Measurements from ENCODE around the gene CHCHD3. TPM values are rescaled to one million over a fixed set of nuclear protein-coding genes. Genes with fewer than 3 reads are reported as not detected.

CHCHD3 gene
- total RNA-seq, 1 donor from 2014 or later = 142 TPM

DNA sequence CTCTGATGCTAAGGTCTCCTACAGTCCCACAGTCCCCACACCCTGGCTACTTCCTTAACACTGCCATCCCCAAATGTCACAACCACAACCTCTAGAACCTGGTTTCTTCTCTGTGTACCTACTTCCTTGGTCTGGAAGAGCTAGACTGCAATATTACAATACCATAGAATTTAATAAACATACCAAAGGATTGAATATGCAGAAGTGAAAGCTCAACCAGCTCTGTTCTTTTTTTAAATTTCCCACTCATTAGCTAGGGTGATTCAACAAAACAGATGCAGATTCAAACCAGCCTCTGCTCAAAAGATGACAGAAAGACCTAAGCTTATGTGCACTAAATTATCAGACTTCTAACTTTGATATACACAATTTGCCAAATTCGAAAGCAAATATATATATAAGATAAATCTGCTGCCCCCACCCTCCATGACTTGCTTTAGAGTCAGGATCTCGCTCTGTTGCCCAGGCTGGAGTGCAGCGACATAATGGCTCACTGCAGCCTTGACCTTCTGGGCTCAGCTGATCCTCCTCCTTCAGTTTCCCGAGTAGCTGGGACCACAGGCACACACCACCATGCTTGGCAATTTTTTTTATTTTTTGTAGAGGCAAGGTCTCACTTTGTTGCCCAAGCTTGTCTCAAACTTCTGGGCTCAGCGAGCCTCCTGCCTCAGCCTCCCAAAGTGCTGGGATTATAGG, 212.6 kb downstream of the CHCHD3 start:
- peaks cover 7% of the 10 kb centered on the region for H3K36me3 Mint-ChIP-seq
- H3F3A ChIP-seq (ENCODE audit: low read depth) = no peaks in the 10 kb centered on the region
- no peaks in the 10 kb centered on the region for H3K9me3 Mint-ChIP-seq
- no peak overlapping the region for H3K9ac ChIP-seq
- no peak overlapping the region for H3K27ac ChIP-seq
- no peaks in the 10 kb centered on the region for H4K20me1 ChIP-seq (ENCODE audit: low read depth)
- H3K4me1 ChIP-seq = no peaks in the 10 kb centered on the region
- H3K4me3 ChIP-seq = no peak overlapping the region
- no peaks in the 10 kb centered on the region for H3K9me3 ChIP-seq (ENCODE audit: low read depth)
- H3K27me3 ChIP-seq = no peaks in the 10 kb centered on the region
- H3K4me3 Mint-ChIP-seq = no peak overlapping the region
- DNase-seq (ENCODE audit: low spot score) = no peak
- H2AFZ ChIP-seq (replicated peaks) = no peak overlapping the region
- H3K27ac Mint-ChIP-seq = no peak overlapping the region
- TF ChIP-seq EZH2 (IDR thresholded peaks at IDR 0.05) = no peak
- TF ChIP-seq, protein P1, sequence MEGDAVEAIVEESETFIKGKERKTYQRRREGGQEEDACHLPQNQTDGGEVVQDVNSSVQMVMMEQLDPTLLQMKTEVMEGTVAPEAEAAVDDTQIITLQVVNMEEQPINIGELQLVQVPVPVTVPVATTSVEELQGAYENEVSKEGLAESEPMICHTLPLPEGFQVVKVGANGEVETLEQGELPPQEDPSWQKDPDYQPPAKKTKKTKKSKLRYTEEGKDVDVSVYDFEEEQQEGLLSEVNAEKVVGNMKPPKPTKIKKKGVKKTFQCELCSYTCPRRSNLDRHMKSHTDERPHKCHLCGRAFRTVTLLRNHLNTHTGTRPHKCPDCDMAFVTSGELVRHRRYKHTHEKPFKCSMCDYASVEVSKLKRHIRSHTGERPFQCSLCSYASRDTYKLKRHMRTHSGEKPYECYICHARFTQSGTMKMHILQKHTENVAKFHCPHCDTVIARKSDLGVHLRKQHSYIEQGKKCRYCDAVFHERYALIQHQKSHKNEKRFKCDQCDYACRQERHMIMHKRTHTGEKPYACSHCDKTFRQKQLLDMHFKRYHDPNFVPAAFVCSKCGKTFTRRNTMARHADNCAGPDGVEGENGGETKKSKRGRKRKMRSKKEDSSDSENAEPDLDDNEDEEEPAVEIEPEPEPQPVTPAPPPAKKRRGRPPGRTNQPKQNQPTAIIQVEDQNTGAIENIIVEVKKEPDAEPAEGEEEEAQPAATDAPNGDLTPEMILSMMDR (IDR thresholded peaks at IDR 0.05) = no peak
- TF ChIP-seq EZH2phosphoT487 (IDR thresholded peaks at IDR 0.05) = no peak
- no peaks in the 10 kb centered on the region for H3K36me3 ChIP-seq
- H3K79me2 ChIP-seq (ENCODE audit: low read depth) = peaks cover 4% of the 10 kb centered on the region
- no peaks in the 10 kb centered on the region for H3K27me3 Mint-ChIP-seq (ENCODE audit: insufficient read depth, low read depth)
- H3K4me2 ChIP-seq = no peak overlapping the region
- peaks cover 6% of the 10 kb centered on the region for H3K4me1 Mint-ChIP-seq

DNA sequence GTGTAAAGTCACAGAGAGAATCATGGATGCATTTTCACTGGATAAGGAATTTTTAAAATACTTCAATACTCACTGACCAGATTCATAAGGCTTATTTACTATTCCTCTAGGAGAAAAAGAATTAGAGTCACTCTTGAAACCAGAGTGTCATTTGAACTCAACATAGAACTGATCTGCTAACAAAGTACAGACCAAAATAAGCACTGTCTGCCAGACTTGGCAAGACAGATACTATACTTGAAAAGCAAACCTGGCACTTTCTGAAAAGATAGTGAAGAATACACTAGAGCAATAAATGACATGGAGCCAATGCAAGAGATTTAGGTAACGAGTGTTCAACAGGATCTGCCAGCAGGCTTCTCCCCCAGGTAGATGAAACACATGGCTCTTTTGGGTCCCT, 215.3 kb downstream of the CHCHD3 start:
- Histone ChIP-seq H3K27ac (no peak overlapping the region), H3K27me3 (no peaks in the 10 kb centered on the region), H3K79me2 (ENCODE audit: low read depth) (peaks cover 4% of the 10 kb centered on the region), H3F3A (ENCODE audit: low read depth) (no peaks in the 10 kb centered on the region), H3K4me3 (no peak overlapping the region), H3K9me3 (ENCODE audit: low read depth) (no peaks in the 10 kb centered on the region), H3K4me2 (no peak overlapping the region), H3K4me1 (no peaks in the 10 kb centered on the region), H2AFZ (replicated peaks) (no peak overlapping the region), H3K36me3 (no peaks in the 10 kb centered on the region), H4K20me1 (ENCODE audit: low read depth) (no peaks in the 10 kb centered on the region), H3K9ac (no peak overlapping the region)
- H3K4me3 Mint-ChIP-seq = no peak overlapping the region
- TF ChIP-seq, protein P1 (IDR thresholded peaks at IDR 0.05) = no peak
- no peak for TF ChIP-seq EZH2 (IDR thresholded peaks at IDR 0.05)
- no peak for TF ChIP-seq EZH2phosphoT487 (IDR thresholded peaks at IDR 0.05)
- H3K4me1 Mint-ChIP-seq = peaks cover 6% of the 10 kb centered on the region
- H3K27ac Mint-ChIP-seq = no peak overlapping the region
- H3K27me3 Mint-ChIP-seq (ENCODE audit: insufficient read depth, low read depth) = no peaks in the 10 kb centered on the region
- no peak for DNase-seq (ENCODE audit: low spot score)
- H3K36me3 Mint-ChIP-seq = peaks cover 10% of the 10 kb centered on the region
- H3K9me3 Mint-ChIP-seq = peaks cover 6% of the 10 kb centered on the region

DNA sequence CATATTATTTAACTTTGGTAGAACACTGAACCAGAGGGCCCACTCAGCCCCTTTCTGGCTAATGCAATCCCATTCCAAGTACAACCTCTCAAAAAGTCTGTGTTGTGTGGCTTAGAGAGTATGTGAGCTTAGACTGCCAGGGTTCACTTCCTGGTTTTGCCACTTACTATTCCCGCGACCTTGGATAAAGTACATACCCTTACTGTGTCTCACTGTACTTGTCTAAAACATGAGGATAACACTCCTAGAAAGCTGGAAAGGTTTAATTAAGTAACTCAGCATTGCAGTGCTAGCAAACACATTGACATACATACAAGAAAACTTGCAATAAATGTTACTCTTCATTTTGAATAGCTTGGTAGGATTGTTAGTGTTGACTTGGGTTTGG, 215.8 kb downstream of the CHCHD3 start:
- H4K20me1 ChIP-seq (ENCODE audit: low read depth) = no peaks in the 10 kb centered on the region
- no peaks in the 10 kb centered on the region for H3K36me3 ChIP-seq
- TF ChIP-seq EZH2 (IDR thresholded peaks at IDR 0.05) (no peak), EZH2phosphoT487 (IDR thresholded peaks at IDR 0.05) (no peak)
- TF ChIP-seq, protein P1 (IDR thresholded peaks at IDR 0.05) = no peak
- H3K9me3 Mint-ChIP-seq = peaks cover 6% of the 10 kb centered on the region
- H3K36me3 Mint-ChIP-seq = peaks cover 10% of the 10 kb centered on the region
- no peak overlapping the region for H3K4me2 ChIP-seq
- H3K4me3 Mint-ChIP-seq = no peak overlapping the region
- no peak overlapping the region for H2AFZ ChIP-seq (replicated peaks)
- H3F3A ChIP-seq (ENCODE audit: low read depth) = no peaks in the 10 kb centered on the region
- no peaks in the 10 kb centered on the region for H3K27me3 Mint-ChIP-seq (ENCODE audit: insufficient read depth, low read depth)
- H3K9ac ChIP-seq = no peak overlapping the region
- no peak overlapping the region for H3K27ac Mint-ChIP-seq
- H3K79me2 ChIP-seq (ENCODE audit: low read depth) = no peaks in the 10 kb centered on the region
- DNase-seq (ENCODE audit: low spot score) = no peak
- no peaks in the 10 kb centered on the region for H3K4me1 ChIP-seq
- no peaks in the 10 kb centered on the region for H3K9me3 ChIP-seq (ENCODE audit: low read depth)
- no peak overlapping the region for H3K4me3 ChIP-seq
- no peaks in the 10 kb centered on the region for H3K27me3 ChIP-seq
- H3K27ac ChIP-seq = no peak overlapping the region
- peaks cover 6% of the 10 kb centered on the region for H3K4me1 Mint-ChIP-seq
